Measurements from ENCODE around the gene FNDC3A. TPM values are rescaled to one million over a fixed set of nuclear protein-coding genes. Genes with fewer than 3 reads are reported as not detected.
A peak's percentile ranks its signal among the peaks of the same experiment; 100 is the strongest.

The FNDC3A gene
- total RNA-seq, 1 experiment from 2014 or later: 38.4 TPM

DNA sequence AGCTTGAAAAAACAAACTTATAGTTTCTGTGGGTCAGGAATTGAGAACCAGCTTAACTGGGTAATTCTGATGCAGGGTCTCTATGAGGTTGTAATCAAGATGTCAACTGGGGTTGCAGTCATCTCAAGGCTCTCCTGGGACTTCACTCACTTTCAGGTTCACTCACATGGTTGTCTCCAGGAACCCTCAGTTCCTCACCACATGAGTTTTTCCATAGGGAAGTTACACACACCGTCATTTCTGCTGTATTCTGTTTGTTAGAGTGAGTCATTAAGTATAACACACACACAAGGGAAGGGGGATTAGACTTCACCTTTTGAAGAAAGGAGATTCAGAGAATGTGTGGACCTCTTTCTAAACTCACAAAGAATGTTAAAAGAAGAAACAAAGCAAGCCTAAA is 209.6 kb downstream of the FNDC3A start:
- no peak for DNase-seq (ENCODE audit: low spot score)
- in situ Hi-C loops (cut with HindIII; ENCODE audit: low sequenced_read_pairs): no loop called here

GRCh38 chr13:49190901-49191300 is 215.2 kb downstream of the FNDC3A start:
- no peak for DNase-seq (ENCODE audit: low spot score)
- in situ Hi-C loops (cut with HindIII; ENCODE audit: low sequenced_read_pairs): no loop called here

DNA sequence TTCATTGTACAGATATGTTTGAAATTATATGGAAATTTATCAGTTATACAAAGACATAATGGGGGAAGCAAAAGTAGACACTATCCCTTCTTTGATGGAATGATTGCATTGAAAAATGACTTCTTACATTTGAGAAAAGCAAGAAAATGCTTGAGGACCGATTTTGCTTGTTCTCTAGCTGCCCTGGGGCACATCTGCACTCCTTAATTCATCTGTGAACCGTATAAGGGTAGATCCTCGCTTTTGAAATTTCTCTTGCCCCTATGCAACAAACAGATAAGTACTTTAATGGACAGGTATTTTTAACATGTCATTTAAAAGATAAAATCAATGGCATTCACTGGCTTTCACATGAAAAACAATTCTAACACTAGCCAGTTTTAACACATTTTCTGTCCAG is 230.9 kb downstream of the FNDC3A start:
- in situ Hi-C loops (cut with HindIII; ENCODE audit: low sequenced_read_pairs): no loop called here

GRCh38 chr13:49208619-49209018 is 232.9 kb downstream of the FNDC3A start:
- in situ Hi-C loops (cut with HindIII; ENCODE audit: low sequenced_read_pairs): no loop called here
- DNase-seq (ENCODE audit: low spot score): no peak

More for the DNA sequence above, 230.9 kb downstream of the FNDC3A start:
- no peak for DNase-seq (ENCODE audit: low spot score)

- DNase-seq (ENCODE audit: low spot score): no peak
- in situ Hi-C loops (cut with HindIII; ENCODE audit: low sequenced_read_pairs): no loop called here
Observed at GRCh38 chr13:49210114-49210513, 234.4 kb downstream of the FNDC3A start.

GRCh38 chr13:49210669-49211068 is 235.0 kb downstream of the FNDC3A start:
- in situ Hi-C loops (cut with HindIII; ENCODE audit: low sequenced_read_pairs): no loop called here
- DNase-seq (ENCODE audit: low spot score): no peak

GRCh38 chr13:49213539-49213938 is 237.8 kb downstream of the FNDC3A start:
- in situ Hi-C loops (cut with HindIII; ENCODE audit: low sequenced_read_pairs): no loop called here
- no peak for DNase-seq (ENCODE audit: low spot score)

DNA sequence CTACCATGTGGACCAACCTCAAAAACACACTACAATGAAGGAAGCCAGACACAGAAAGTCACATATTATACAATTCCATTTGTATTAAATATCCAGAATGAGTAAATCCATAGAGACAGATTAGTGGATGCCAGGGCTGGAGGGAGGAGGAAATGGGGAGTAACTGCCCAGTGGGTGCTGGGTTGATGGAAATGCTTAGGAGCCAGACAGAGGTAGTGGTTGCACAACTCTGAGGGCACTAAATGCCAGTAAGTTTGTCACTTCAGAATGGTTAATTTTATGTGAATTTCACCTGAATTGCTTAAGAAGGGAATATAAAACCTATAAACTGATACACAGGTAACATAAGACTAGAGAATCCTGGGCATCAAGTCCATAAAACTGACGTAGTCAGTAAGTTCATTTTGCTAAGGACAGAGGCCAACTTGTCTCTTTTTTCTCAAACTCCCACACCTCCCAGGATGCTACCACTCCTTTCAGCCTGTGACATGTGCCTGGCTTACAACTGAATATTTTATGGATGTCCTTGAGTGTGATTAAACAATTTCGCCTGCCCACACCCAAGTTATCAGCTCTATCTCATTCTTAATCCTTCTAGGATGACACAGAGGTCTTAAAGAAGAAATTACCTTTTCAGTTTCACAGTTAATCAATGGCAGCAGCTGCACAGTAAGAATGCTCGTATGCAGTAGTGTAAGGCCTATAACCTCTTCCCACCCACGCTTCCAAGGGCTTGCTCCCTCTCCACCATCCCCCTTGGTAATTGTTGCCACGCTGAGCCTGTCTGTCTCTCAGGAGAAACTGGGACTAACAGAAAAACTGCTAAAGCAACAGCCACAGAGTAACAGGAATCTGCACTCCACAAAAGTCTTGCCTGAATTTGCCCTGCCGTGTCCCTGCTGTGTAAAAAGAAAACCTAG is 238.5 kb downstream of the FNDC3A start:
- in situ Hi-C loops (cut with HindIII; ENCODE audit: low sequenced_read_pairs): no loop called here
- DNase-seq (ENCODE audit: low spot score): no peak

- DNase-seq (ENCODE audit: low spot score): no peak
- in situ Hi-C loops (cut with HindIII; ENCODE audit: low sequenced_read_pairs): no loop called here
Observed at GRCh38 chr13:49214917-49215376, 239.2 kb downstream of the FNDC3A start.

DNA sequence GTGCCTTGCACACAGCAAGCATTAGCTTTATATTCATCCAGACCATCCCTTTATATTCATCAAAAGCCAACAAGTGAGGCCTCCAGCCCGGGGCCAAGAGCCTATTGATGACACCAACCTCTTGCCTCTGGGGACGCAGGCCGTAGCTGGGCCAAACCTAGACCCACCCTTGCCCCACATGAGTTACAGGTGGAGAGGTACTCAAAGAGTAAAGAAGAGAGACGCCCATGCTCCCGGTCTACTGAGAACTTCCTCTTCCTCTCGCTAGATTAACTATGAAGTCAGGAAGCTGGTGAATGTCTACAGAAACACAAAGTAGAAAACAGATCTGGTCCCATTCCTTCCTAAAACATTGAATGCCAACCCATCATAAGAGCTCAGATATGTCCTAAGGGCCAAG is 240.6 kb downstream of the FNDC3A start:
- no peak for DNase-seq (ENCODE audit: low spot score)
- in situ Hi-C loops (cut with HindIII; ENCODE audit: low sequenced_read_pairs): no loop called here

DNA sequence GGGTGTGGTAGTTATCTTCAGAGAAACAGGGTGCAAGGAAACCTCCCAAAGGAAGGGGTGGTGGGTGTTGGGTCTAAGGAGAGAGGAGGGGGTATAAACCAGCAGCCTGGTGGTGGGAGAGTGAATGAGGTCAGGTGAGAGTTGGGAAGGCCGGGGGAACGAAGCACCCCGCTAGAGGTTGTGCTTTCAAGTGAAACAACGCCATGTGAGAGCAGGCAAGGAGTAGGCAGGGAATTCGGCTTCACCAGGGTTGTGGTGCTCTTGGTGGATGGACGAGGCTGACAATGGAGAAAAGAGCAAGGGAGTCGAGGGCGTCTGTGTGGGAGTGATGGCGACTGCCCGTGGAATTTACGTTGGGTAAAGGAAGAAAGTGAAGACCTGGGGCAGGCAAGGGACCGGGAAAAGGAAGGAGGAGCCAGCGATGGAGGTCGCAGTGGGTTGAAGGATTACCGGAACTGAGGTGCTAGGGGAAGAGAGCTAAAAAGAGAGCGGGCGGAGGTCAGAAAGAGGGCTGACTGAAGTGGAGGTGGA is 242.3 kb downstream of the FNDC3A start:
- in situ Hi-C loops (cut with HindIII; ENCODE audit: low sequenced_read_pairs): no loop called here
- DNase-seq (ENCODE audit: low spot score): no peak

DNA sequence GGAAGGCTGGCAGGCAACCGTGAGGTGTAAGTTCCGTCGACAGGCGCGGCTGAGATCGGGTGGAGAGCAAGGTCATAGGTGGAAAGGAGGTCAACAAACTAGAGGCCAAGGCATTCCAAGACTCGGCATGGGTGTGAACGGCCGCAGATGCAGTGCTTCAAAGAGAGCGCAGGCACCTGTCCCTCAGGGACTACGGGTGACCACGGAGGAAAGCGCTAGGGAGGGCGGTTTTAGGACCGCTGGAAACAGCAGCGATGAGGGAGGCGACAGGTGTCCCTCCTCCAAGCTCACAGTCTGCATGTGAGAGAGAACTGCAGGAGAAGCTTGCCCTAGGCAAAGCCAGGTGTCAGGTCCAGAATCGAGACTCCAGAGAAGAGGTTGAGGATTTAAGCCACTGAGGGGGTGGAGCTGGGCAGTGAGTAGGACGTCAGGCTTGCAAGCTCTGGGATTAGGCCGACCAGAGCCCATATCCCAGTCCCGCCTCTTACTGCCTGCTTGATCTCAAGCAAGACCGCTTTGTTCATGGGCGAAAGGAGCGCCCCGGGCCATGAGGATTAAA is 242.9 kb downstream of the FNDC3A start:
- in situ Hi-C loops (cut with HindIII; ENCODE audit: low sequenced_read_pairs): no loop called here
- DNase-seq (ENCODE audit: low spot score): peak; percentile 9

DNA sequence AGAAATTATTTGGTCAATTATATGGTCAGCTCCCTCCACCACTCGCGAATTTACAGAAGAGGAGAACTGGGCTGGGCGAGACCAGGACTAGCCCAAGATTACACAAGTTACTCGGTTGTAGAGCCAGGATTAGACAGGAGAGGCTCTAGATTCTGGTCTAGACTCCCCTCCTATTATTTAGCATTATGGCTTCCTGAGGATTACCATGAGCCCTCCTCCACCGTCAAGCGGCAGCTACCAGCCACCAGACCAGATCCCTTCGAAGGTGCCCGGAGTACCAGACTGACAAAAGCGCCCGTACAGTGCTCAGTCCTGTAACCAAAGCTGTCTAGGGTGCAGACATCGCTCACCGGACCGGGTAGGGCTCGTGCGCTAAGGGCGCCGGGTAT is 243.9 kb downstream of the FNDC3A start:
- in situ Hi-C loops (cut with HindIII; ENCODE audit: low sequenced_read_pairs): no loop called here
- DNase-seq (ENCODE audit: low spot score): no peak

DNA sequence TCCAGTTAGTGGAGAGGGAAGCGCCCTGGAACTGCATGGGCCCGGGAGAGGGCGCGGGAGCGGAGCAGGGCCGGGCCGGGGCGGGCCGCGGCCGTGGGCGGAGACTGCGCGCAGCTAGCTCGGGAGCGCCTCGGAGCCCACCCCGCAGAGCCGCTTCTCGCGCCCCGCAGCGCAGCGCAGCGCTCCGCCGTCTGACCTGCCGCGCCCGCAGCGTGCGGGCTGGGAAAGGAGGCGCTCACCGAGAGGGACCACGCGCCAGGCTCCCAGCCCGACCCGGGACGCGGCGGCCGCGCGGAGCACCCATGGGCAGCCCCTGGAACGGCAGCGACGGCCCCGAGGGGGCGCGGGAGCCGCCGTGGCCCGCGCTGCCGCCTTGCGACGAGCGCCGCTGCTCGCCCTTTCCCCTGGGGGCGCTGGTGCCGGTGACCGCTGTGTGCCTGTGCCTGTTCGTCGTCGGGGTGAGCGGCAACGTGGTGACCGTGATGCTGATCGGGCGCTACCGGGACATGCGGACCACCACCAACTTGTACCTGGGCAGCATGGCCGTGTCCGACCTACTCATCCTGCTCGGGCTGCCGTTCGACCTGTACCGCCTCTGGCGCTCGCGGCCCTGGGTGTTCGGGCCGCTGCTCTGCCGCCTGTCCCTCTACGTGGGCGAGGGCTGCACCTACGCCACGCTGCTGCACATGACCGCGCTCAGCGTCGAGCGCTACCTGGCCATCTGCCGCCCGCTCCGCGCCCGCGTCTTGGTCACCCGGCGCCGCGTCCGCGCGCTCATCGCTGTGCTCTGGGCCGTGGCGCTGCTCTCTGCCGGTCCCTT is 244.5 kb downstream of the FNDC3A start, which contains the start of gene MLNR:
TSS of gene MLNR (plus strand) at position 303 of the 820 bp plus-strand sequence. CDS start at position 303, 0 bp downstream.
- DNase-seq (ENCODE audit: low spot score): no peak
- in situ Hi-C loops (cut with HindIII; ENCODE audit: low sequenced_read_pairs): no loop called here

GRCh38 chr13:49220856-49221589 is 245.3 kb downstream of the FNDC3A start:
- in situ Hi-C loops (cut with HindIII; ENCODE audit: low sequenced_read_pairs): no loop called here
- no peak for DNase-seq (ENCODE audit: low spot score)

DNA sequence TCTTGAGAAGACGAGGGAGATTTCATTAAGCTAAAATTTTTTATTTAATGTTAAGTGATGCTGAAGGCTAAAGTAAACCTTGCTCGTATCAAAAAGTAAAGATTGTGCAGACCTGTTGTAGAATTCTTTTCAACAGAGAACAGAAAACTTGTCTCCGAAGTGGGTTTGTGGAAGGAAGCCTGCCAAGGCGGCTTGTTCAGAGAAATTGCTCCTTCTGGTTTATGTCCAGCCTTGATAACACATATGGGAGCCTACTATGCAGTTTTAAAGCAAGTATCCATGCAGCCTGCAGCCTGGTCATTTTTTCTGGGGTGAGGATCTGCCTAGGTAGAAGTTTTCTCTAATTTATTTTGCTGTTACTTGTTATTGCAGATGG is 245.9 kb downstream of the FNDC3A start:
- no peak for DNase-seq (ENCODE audit: low spot score)
- in situ Hi-C loops (cut with HindIII; ENCODE audit: low sequenced_read_pairs): no loop called here

- no peak for DNase-seq (ENCODE audit: low spot score)
- in situ Hi-C loops (cut with HindIII; ENCODE audit: low sequenced_read_pairs): no loop called here
Observed at GRCh38 chr13:49225223-49226042, 249.7 kb downstream of the FNDC3A start.

DNA sequence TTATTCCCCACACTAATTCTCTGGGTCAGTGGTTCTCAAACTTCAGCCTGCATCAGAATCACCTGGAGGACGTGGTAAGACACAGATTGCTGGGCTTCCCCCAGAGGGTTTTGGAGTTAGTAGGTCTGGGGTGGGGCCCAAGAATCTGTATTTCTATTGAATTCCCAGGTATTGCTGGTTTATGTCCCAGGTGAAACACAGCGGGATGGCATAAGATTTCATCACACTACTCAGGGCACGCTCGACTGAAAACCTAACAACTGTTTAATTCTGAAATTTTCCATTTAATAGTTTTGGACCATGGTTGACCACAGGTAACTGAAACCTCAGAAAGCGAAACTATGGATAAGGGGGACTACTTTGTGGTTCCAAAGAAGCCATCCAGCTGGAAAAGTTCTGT is 250.9 kb downstream of the FNDC3A start:
- in situ Hi-C loops (cut with HindIII; ENCODE audit: low sequenced_read_pairs): no loop called here
- no peak for DNase-seq (ENCODE audit: low spot score)

All from G401 (cell line).